BE2C (cell line): ENCODE data around the gene YIPF2.

Experiments
- DNase-seq: peaks from one replicate; pipeline ENCODE4 v3.0.0-alpha.2; 2020
- H3K27me3 ChIP-seq: fragments of 250-450 bp; sonication (Bioruptor Pico); 2 replicates; pipeline ENCODE4 v1.5.1; 2020; ENCODE audit warnings: mild to moderate bottlenecking
- H3K36me3 ChIP-seq: fragments of 250-450 bp; sonication (Bioruptor Pico); 2 replicates; pipeline ENCODE4 v1.5.1; 2020; ENCODE audit warnings: mild to moderate bottlenecking
- H3K4me1 ChIP-seq: fragments of 250-450 bp; sonication (Bioruptor Pico); 2 replicates; pipeline ENCODE4 v1.5.1; 2020
- H3K4me3 ChIP-seq: 2 replicates; pipeline ENCODE4 v1.5.1; 2011; ENCODE audit warnings: low read depth, low read length
- H3K9me3 ChIP-seq: fragments of 250-450 bp; sonication (Bioruptor Pico); 2 replicates; pipeline ENCODE4 v1.5.1; 2020
- TF ChIP-seq, protein P1 (sequence below): IDR thresholded peaks from 2 replicates; pipeline ENCODE4 v1.5.1; 2012; ENCODE audit warnings: mild to moderate bottlenecking, low read depth, low read length

YIPF2 gene

DNA sequence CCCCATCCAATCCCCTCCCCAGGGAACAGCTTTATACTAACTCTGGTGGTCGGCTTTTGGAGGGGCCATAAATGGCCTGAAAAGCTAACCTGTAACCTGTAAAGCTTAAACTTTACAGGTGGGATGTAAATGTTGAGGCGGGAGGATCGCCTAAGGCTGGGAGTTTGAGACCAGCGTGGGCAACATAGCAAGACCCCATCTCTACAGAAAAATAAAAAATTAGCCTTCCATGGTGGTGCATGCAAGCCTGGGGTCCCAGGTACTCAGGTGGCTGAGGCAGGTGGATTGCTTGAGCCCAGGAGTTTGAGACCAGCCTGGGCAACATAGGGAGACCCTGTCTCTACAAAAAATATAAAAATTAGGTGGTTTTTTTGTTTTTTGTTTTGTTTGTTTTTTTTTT, 38.6 kb downstream of the YIPF2 start:
- Histone ChIP-seq H3K27me3 (no peaks in the 10 kb centered on the region), H3K4me1 (no peaks in the 10 kb centered on the region), H3K4me3 (no peak overlapping the region), H3K9me3 (no peaks in the 10 kb centered on the region), H3K36me3 (no peaks in the 10 kb centered on the region)
- DNase-seq = no peak
- TF ChIP-seq, protein P1, sequence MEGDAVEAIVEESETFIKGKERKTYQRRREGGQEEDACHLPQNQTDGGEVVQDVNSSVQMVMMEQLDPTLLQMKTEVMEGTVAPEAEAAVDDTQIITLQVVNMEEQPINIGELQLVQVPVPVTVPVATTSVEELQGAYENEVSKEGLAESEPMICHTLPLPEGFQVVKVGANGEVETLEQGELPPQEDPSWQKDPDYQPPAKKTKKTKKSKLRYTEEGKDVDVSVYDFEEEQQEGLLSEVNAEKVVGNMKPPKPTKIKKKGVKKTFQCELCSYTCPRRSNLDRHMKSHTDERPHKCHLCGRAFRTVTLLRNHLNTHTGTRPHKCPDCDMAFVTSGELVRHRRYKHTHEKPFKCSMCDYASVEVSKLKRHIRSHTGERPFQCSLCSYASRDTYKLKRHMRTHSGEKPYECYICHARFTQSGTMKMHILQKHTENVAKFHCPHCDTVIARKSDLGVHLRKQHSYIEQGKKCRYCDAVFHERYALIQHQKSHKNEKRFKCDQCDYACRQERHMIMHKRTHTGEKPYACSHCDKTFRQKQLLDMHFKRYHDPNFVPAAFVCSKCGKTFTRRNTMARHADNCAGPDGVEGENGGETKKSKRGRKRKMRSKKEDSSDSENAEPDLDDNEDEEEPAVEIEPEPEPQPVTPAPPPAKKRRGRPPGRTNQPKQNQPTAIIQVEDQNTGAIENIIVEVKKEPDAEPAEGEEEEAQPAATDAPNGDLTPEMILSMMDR = no peak

DNA sequence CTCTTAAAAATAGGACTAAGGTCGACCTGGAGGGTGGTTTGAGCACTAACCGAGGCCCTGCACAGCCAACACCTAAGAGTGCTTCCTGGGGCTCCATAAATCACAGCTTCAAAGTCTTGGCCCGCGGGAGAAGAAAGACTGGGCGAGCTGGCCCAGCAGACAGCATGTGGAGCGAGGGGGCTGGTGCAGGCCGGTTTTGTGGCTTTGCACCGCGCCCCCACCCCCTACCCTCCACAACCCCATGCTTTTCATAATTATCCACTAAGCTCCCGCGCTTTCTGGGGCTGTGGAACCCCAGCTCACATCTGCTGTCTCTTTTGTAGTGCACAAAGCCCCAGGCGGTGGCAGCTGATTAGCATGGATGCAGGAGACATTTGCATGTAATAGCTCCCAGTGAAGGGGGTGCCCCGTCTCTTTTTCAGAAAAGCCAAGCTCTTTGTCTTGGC, 40.0 kb downstream of the YIPF2 start:
- no peaks in the 10 kb centered on the region for H3K27me3 ChIP-seq
- H3K4me1 ChIP-seq = no peaks in the 10 kb centered on the region
- TF ChIP-seq, protein P1 = no peak
- no peak for DNase-seq
- H3K4me3 ChIP-seq = no peak overlapping the region
- H3K9me3 ChIP-seq = no peaks in the 10 kb centered on the region
- H3K36me3 ChIP-seq = no peaks in the 10 kb centered on the region

DNA sequence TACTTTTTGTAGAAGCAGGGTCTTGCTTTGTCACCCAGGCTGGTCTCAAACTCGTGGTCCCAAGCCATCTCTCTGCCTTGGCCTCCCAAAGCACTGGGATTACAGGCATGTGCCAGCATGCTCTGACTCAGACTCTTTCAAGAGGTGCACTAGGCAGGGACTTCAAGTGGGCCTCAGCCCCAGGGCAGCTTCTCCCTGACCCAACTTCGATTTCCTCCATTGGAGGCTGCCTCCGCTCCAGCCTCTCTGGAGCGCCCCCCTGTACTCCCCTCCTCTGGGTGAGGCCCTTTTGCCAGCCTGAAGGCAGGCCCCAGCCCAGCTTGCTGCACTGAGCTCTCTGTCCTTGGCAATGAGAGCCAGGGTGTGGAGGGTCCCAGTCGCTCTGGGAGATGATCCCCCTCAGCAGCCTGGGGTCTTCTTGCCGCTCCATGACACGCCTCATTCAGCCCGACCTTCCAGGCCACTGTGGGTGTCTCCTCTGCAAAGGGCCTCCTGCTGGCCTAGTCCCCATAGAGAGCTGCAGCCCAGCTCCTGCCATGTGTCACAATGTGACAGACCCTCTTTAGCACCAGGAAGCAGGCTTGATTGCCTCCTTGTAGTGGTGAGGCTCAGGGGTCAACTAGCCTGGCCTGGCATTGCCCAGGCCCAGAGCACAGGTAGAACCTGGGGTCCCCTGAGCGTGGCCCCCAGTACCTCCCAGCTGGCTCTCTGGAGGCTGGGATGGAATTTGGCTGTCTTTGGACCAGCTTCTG, 40.6 kb downstream of the YIPF2 start:
- H3K9me3 ChIP-seq = no peaks in the 10 kb centered on the region
- no peaks in the 10 kb centered on the region for H3K36me3 ChIP-seq
- TF ChIP-seq, protein P1 = no peak
- H3K27me3 ChIP-seq = no peaks in the 10 kb centered on the region
- no peak for DNase-seq
- no peaks in the 10 kb centered on the region for H3K4me1 ChIP-seq
- no peak overlapping the region for H3K4me3 ChIP-seq

DNA sequence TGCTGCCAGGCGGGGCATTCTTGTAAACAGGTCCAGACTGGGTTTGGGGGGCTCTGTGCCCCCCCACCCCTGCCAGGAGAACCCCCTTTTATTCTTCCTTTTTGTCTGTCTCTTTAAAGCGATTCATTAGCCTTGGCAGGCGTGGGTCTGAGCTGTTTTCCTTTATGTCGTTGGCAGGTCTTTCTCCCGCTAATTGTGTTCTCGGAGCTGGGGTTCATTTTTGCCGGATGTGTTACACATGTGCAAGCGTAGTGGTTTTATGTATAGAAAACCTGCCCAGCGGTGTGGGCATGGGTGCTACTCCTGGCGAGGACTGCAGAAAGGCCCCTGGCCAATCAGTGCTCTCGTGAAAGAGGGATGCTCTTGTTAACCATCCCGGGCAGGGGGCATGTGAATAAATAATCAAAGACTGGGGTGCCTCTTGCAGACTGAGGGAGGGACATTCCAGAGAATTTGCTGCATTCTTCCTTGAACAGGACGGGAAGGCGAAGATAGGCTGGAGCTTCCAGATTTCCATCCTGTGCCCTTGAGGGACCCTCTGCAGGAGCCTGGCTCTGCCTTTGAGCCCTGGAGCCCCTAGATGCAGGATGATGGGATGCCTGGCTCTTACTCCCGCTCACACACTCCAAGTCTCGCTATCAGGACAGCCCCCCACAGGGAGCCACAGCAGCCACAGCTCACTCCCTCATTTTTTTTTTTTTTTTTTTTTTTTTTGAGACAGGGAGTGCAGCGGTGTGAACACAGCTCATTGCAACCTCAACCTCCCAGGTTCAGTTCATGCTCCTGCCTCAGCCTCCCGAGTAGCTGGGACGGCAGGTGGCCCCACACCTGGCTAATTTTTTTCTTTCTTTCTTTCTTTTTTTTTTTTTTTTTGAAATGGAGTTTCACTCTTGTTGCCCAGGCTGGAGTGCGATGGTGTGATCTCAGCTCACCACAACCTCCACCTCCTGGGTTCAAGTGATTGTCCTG, 43.0 kb downstream of the YIPF2 start:
- H3K4me1 ChIP-seq = peaks cover 4% of the 10 kb centered on the region; the same call in 1 of the 2 replicates
- no peak for DNase-seq
- H3K27me3 ChIP-seq = no peaks in the 10 kb centered on the region
- H3K4me3 ChIP-seq = no peak overlapping the region
- TF ChIP-seq, protein P1 = no peak
- no peaks in the 10 kb centered on the region for H3K36me3 ChIP-seq
- H3K9me3 ChIP-seq = no peaks in the 10 kb centered on the region

DNA sequence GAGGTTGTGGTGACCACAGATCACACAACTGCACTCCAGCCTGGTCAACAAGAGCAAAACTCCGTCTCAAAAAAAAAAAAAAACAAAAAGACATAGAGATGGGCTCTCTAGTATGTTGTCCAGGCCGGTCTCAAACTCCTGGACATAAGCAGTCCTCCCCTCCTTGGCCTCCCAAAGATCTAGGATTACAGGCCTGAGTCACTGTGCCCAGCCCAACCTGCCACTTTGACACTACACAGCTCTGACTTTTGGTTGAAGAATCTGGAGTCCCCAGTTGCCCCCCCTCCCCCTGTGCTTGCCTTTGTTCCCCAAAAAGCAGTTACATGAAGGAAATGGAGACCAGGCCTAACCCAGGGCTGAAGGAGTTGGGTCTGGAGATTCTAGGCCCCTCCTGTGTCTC, 44.2 kb downstream of the YIPF2 start:
- TF ChIP-seq, protein P1 = no peak
- H3K9me3 ChIP-seq = no peaks in the 10 kb centered on the region
- no peak for DNase-seq
- no peaks in the 10 kb centered on the region for H3K27me3 ChIP-seq
- H3K4me3 ChIP-seq = no peak overlapping the region
- H3K4me1 ChIP-seq = peaks cover 4% of the 10 kb centered on the region; the same call in 1 of the 2 replicates
- H3K36me3 ChIP-seq = peaks cover 5% of the 10 kb centered on the region; the same call in 1 of the 2 replicates

DNA sequence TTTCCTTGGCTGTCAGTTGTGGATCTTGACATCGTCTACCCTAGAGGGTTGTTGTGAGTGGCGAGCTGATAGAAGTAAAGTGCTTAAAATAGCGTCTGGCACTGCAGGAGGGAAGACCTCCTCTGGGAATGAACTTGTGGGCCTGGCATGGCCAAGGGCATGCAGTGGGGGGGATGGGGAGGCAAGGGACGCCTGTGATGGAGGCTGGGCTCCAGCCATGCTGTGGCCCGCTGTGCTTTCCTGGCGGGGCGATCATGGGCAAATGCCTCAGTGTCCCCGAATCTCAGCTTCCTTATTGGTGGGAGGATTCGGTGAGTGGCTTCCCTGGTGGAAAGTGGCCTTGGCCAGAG, 46.4 kb downstream of the YIPF2 start:
- Histone ChIP-seq H3K9me3 (no peaks in the 10 kb centered on the region), H3K36me3 (peaks cover 5% of the 10 kb centered on the region; the same call in 1 of the 2 replicates), H3K4me1 (peaks cover 4% of the 10 kb centered on the region; the same call in 1 of the 2 replicates), H3K4me3 (no peak overlapping the region), H3K27me3 (no peaks in the 10 kb centered on the region)
- TF ChIP-seq, protein P1 = no peak
- DNase-seq = peak; percentile 42
